ENCODE data around the gene GPR37L1.

Gene GPR37L1

DNA sequence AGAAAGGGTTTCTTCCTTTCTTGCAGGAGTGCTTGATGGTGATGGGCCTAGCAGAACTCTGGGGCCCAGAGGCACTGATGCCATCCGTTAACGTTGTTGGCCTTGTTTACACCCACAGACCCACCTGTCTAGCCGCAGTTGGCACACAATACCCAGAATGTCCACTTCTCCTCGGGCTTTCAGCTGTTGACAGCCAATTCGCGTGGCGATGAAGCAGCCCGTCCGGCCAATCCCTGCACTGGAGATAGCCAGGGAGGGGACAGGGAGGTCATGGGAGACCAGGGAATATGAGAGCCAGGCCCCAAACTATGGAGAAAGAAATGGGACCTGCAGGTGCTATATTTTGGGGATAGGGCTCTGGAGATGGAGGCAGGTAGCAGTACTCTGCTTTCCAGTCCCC is 27.5 kb downstream of the GPR37L1 start (continued):
- TF ChIP-seq, protein P1, sequence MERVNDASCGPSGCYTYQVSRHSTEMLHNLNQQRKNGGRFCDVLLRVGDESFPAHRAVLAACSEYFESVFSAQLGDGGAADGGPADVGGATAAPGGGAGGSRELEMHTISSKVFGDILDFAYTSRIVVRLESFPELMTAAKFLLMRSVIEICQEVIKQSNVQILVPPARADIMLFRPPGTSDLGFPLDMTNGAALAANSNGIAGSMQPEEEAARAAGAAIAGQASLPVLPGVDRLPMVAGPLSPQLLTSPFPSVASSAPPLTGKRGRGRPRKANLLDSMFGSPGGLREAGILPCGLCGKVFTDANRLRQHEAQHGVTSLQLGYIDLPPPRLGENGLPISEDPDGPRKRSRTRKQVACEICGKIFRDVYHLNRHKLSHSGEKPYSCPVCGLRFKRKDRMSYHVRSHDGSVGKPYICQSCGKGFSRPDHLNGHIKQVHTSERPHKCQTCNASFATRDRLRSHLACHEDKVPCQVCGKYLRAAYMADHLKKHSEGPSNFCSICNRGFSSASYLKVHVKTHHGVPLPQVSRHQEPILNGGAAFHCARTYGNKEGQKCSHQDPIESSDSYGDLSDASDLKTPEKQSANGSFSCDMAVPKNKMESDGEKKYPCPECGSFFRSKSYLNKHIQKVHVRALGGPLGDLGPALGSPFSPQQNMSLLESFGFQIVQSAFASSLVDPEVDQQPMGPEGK (tag by site-specific recombination; IDR thresholded peaks at IDR 0.05), result no peak
- TF ChIP-seq, protein P2, sequence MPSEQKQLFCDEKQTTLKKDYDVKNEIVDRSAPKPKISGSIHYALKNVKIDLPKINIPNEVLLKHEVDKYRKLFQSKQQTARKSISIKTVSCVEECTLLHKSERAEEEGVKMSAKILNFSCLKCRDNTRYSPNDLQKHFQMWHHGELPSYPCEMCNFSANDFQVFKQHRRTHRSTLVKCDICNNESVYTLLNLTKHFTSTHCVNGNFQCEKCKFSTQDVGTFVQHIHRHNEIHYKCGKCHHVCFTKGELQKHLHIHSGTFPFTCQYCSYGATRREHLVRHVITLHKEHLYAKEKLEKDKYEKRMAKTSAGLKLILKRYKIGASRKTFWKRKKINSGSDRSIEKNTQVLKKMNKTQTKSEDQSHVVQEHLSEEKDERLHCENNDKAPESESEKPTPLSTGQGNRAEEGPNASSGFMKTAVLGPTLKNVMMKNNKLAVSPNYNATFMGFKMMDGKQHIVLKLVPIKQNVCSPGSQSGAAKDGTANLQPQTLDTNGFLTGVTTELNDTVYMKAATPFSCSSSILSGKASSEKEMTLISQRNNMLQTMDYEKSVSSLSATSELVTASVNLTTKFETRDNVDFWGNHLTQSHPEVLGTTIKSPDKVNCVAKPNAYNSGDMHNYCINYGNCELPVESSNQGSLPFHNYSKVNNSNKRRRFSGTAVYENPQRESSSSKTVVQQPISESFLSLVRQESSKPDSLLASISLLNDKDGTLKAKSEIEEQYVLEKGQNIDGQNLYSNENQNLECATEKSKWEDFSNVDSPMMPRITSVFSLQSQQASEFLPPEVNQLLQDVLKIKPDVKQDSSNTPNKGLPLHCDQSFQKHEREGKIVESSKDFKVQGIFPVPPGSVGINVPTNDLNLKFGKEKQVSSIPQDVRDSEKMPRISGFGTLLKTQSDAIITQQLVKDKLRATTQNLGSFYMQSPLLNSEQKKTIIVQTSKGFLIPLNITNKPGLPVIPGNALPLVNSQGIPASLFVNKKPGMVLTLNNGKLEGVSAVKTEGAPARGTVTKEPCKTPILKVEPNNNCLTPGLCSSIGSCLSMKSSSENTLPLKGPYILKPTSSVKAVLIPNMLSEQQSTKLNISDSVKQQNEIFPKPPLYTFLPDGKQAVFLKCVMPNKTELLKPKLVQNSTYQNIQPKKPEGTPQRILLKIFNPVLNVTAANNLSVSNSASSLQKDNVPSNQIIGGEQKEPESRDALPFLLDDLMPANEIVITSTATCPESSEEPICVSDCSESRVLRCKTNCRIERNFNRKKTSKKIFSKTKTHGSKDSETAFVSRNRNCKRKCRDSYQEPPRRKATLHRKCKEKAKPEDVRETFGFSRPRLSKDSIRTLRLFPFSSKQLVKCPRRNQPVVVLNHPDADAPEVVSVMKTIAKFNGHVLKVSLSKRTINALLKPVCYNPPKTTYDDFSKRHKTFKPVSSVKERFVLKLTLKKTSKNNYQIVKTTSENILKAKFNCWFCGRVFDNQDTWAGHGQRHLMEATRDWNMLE (tag by site-specific recombination; conservative IDR thresholded peaks at IDR 0.05; ENCODE audit: low read depth), result no peak
- TF ChIP-seq, protein P3, sequence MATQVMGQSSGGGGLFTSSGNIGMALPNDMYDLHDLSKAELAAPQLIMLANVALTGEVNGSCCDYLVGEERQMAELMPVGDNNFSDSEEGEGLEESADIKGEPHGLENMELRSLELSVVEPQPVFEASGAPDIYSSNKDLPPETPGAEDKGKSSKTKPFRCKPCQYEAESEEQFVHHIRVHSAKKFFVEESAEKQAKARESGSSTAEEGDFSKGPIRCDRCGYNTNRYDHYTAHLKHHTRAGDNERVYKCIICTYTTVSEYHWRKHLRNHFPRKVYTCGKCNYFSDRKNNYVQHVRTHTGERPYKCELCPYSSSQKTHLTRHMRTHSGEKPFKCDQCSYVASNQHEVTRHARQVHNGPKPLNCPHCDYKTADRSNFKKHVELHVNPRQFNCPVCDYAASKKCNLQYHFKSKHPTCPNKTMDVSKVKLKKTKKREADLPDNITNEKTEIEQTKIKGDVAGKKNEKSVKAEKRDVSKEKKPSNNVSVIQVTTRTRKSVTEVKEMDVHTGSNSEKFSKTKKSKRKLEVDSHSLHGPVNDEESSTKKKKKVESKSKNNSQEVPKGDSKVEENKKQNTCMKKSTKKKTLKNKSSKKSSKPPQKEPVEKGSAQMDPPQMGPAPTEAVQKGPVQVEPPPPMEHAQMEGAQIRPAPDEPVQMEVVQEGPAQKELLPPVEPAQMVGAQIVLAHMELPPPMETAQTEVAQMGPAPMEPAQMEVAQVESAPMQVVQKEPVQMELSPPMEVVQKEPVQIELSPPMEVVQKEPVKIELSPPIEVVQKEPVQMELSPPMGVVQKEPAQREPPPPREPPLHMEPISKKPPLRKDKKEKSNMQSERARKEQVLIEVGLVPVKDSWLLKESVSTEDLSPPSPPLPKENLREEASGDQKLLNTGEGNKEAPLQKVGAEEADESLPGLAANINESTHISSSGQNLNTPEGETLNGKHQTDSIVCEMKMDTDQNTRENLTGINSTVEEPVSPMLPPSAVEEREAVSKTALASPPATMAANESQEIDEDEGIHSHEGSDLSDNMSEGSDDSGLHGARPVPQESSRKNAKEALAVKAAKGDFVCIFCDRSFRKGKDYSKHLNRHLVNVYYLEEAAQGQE (tag by site-specific recombination; IDR thresholded peaks at IDR 0.05), result no peak

DNA sequence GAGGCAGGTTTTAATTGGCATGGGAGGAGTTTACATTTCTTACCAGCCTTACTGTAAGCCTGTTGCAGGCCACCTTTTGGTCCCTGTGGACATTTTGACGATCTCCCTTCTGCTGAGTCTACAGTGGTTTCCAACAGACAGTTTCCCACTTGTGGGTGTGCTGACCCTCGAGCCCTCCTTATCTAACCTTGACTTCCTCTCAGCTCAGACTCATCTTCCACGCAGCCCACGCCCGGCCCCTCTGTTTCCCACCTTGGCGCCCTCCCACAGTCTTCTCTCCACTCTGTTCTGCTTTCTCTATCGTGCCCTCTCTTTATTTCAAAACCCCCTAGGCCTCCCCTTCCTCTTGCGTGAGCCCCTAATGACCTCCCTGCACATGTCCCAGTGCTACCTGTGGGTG is 27.9 kb downstream of the GPR37L1 start:
- POLR2A ChIA-PET, result no interaction called here

More for the DNA sequence above, 27.9 kb downstream of the GPR37L1 start:
- CTCF ChIA-PET, result interaction anchor here (1.2 kb wide), 1 partner anchor 15 kb away, joined by 6 read pairs; no protein-coding TSS in a partner anchor
- TF ChIP-seq ZNF239 (tag by site-specific recombination; IDR thresholded peaks at IDR 0.05) (no peak), ZNF350 (tag by site-specific recombination; IDR thresholded peaks at IDR 0.05) (no peak), ZNF626 (tag by site-specific recombination; IDR thresholded peaks at IDR 0.05) (no peak), ZNF670 (tag by site-specific recombination; IDR thresholded peaks at IDR 0.05; ENCODE audit: low read depth) (no peak), ZFP41 (tag by site-specific recombination; IDR thresholded peaks at IDR 0.05; ENCODE audit: borderline replicate concordance) (no peak), ZNF175 (tag by site-specific recombination; IDR thresholded peaks at IDR 0.05) (no peak), ZNF792 (tag by site-specific recombination; IDR thresholded peaks at IDR 0.05) (no peak), REPIN1 (tag by site-specific recombination; IDR thresholded peaks at IDR 0.05; ENCODE audit: low read depth) (no peak), ZNF121 (tag by site-specific recombination; IDR thresholded peaks at IDR 0.05) (no peak), ZNF311 (tag by site-specific recombination; IDR thresholded peaks at IDR 0.05; ENCODE audit: borderline replicate concordance) (no peak), ZNF624 (tag by site-specific recombination; IDR thresholded peaks at IDR 0.05) (no peak)
- TF ChIP-seq, protein P4, sequence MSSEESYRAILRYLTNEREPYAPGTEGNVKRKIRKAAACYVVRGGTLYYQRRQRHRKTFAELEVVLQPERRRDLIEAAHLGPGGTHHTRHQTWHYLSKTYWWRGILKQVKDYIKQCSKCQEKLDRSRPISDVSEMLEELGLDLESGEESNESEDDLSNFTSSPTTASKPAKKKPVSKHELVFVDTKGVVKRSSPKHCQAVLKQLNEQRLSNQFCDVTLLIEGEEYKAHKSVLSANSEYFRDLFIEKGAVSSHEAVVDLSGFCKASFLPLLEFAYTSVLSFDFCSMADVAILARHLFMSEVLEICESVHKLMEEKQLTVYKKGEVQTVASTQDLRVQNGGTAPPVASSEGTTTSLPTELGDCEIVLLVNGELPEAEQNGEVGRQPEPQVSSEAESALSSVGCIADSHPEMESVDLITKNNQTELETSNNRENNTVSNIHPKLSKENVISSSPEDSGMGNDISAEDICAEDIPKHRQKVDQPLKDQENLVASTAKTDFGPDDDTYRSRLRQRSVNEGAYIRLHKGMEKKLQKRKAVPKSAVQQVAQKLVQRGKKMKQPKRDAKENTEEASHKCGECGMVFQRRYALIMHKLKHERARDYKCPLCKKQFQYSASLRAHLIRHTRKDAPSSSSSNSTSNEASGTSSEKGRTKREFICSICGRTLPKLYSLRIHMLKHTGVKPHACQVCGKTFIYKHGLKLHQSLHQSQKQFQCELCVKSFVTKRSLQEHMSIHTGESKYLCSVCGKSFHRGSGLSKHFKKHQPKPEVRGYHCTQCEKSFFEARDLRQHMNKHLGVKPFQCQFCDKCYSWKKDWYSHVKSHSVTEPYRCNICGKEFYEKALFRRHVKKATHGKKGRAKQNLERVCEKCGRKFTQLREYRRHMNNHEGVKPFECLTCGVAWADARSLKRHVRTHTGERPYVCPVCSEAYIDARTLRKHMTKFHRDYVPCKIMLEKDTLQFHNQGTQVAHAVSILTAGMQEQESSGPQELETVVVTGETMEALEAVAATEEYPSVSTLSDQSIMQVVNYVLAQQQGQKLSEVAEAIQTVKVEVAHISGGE (tag by site-specific recombination; conservative IDR thresholded peaks at IDR 0.05; ENCODE audit: low read depth), result no peak
- TF ChIP-seq, protein P5, sequence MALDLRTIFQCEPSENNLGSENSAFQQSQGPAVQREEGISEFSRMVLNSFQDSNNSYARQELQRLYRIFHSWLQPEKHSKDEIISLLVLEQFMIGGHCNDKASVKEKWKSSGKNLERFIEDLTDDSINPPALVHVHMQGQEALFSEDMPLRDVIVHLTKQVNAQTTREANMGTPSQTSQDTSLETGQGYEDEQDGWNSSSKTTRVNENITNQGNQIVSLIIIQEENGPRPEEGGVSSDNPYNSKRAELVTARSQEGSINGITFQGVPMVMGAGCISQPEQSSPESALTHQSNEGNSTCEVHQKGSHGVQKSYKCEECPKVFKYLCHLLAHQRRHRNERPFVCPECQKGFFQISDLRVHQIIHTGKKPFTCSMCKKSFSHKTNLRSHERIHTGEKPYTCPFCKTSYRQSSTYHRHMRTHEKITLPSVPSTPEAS (tag by site-specific recombination; IDR thresholded peaks at IDR 0.05), result no peak
- TF ChIP-seq, protein P6, sequence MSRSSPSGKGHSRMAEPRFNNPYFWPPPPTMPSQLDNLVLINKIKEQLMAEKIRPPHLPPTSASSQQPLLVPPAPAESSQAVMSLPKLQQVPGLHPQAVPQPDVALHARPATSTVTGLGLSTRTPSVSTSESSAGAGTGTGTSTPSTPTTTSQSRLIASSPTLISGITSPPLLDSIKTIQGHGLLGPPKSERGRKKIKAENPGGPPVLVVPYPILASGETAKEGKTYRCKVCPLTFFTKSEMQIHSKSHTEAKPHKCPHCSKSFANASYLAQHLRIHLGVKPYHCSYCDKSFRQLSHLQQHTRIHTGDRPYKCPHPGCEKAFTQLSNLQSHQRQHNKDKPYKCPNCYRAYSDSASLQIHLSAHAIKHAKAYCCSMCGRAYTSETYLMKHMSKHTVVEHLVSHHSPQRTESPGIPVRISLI (tag by site-specific recombination; IDR thresholded peaks at IDR 0.05), result no peak
- H3K4me1 ChIP-seq (ENCODE audit: control insufficient read depth, insufficient read depth, low read length), result no peaks in the 10 kb centered on the region; the same call in 1 of the 2 replicates
- no peak overlapping the region for H3K27ac ChIP-seq (ENCODE audit: extremely low read depth, low read depth, low read length)
- H3K36me3 ChIP-seq (ENCODE audit: control insufficient read depth in 2 of 2, insufficient read depth in 1 of 2, low read length in 2 of 2), result no peaks in the 10 kb centered on the region
- no peaks in the 10 kb centered on the region for H3K9me3 ChIP-seq (ENCODE audit: control insufficient read depth, insufficient read depth, low read depth, low read length)
- H3K4me3 ChIP-seq (ENCODE audit: low read depth, low read length), result no peak overlapping the region
